Adrenal gland (tissue), 12 donors: ENCODE results near the gene DGKG. TPM values are rescaled to one million over a fixed set of nuclear protein-coding genes. Genes with fewer than 3 reads are reported as not detected.

Experiments
- DNase-seq, 7 donors: peaks; one replicate each; pipeline ENCODE4 v3.0.0-alpha.2; 2019 to 2020
- H3K27ac ChIP-seq, 5 donors: fragments of 200-600 bp; sonication (generic) in 4 of 5; 1 replicate in 3 of 5; 2 replicates in 2 of 5; pipeline versions ENCODE4 v1.5.1 to v1.8.0; 2016 to 2020; ENCODE audit warnings: mild to moderate bottlenecking in 1 of 5
- H3K27me3 ChIP-seq: fragments of 200-600 bp; 2 replicates; pipeline ENCODE4 v1.8.0; 2021
- H3K36me3 ChIP-seq, 2 donors: fragments of 200-600 bp; replicated peaks in 1 of 2; 1 replicate in 1 of 2; 2 replicates in 1 of 2; pipeline versions ENCODE4 v1.5.1 to v1.8.0; 2018 to 2022
- H3K4me1 ChIP-seq, 2 donors: fragments of 200-600 bp; replicated peaks in 1 of 2; 1 replicate in 1 of 2; 2 replicates in 1 of 2; pipeline versions ENCODE4 v1.5.1 to v1.8.0; 2018 to 2021
- H3K4me3 ChIP-seq, 4 donors: fragments of 200-600 bp; sonication (generic) in 3 of 4; one replicate each; pipeline ENCODE4 v1.5.1; 2016 to 2018
- H3K9me3 ChIP-seq, 3 donors: fragments of 200-600 bp; sonication (generic) in 1 of 3; replicated peaks in 1 of 3; 1 replicate in 2 of 3; 2 replicates in 1 of 3; pipeline versions ENCODE4 v1.5.1 to v1.8.0; 2016 to 2021
- POLR2A ChIP-seq, 2 donors: fragments of 450-650 bp; IDR thresholded peaks; one replicate each; pipeline ENCODE4 v1.6.1; 2017; ENCODE audit warnings: antibody characterized with exemption in 2 of 2, mild to moderate bottlenecking in 2 of 2, moderate library complexity in 1 of 2
- WGBS, 4 donors: extraction: QIAGEN DNeasy Blood & Tissue Kit in 2 of 4; methylation state at CpG; one replicate each; pipeline versions ENCODE4 v1.1.5 to v1.1.7; 2013 to 2017; 5-methylcytosine and 5-hydroxymethylcytosine counted together
- intact Hi-C, 2 donors: fragments of 100-400 bp; cut with DNase I; formaldehyde crosslinking; loops; one replicate each; pipeline versions ENCODE4 v1.14.1 to v1.15.0; 2022 to 2023
- polyA plus RNA-seq, 3 donors: library from polyadenylated mRNA; stranded (reverse); fragments of 200-250 nt in 2 of 3; fragments of 350-450 nt in 1 of 3; fragmentation: Illumina TruSeq in 1 of 3; extraction: RNeasy Lipid Tissue Mini Kit (QIAGEN cat#74804) in 1 of 3; gene quantifications; one replicate each; pipeline ENCODE4 v1.2.3, GENCODE V29; 2013 to 2014
- total RNA-seq, 9 donors: library from RNA; depleted of rRNA in 4 of 9; stranded (reverse); fragments of >200 nt in 4 of 9; fragments of 120-200 nt in 1 of 9; fragmentation: NEBNext Ultra II Directional in 1 of 9; extraction: Animal tissue kit (Norgen Biotek cat#: 25700) in 1 of 9; gene quantifications; one replicate each; pipeline versions ENCODE4 v1.1.0 to v1.2.4, GENCODE V29; 2013 to 2023
- TF ChIP-seq, protein P1 (sequence below), 6 experiments: fragments of 450-650 bp in 4 of 6; fragments of 200-600 bp in 2 of 6; sonication (generic) in 1 of 6; IDR thresholded peaks; 1 replicate in 5 of 6; 2 replicates in 1 of 6; pipeline versions ENCODE4 v1.5.1 to v1.8.0; 2016 to 2021; ENCODE audit warnings: antibody characterized with exemption in 6 of 6, mild to moderate bottlenecking in 2 of 6, moderate library complexity in 1 of 6
- donor health status: healthy with polysubstance abuse.
- donor health status: Bipolar disorder and iron deficiency.
- donor health status: DM: yes; HTN: yes; CAD: no.
- donor health status: DM: no; HTN: no; CAD: no.
- donor health status: DM: no; HTN: no; CAD: no.
- donor health status: DM: yes; HTN: yes; CAD: no.

The DGKG gene
- total and polyA plus RNA-seq, 12 donors: 2.9 to 43.7 (median 28.3) TPM

DNA sequence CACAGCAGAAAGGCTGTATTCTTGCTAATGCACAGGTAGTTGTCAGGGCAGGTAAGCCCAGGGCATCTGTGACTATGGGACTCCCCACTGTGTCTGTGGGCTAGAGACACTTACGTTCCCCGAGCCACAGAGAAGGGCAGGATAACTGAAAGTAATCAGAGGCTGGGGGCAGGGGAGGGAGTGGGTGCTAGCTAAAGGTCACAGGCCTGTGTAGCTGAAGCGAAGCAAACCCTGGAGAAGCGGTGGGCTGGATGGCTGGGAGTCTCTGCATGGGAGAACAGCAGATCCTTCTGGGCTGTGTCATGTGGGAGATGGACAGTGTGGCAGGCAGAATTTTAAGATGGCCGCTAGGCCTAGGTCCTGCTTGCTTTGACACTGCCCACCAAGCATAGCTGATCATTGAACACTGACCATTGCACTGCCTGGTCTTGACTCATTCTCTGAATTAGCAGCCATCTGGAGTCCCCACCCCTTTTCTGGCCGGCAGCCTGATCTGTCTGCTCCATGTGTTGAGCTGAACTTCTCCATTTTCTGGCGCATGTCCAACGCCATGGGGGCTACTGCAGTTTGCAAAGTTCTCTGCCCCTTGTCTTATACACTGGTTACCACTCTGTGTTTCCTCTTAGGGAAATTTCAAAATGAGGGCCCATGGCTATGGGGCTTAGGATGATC is 110.0 kb downstream of the DGKG start:
- H3K27me3 ChIP-seq: no peaks in the 10 kb centered on the region
- peaks cover 0 to 4% of the 10 kb centered on the region in 2 donors for H3K4me1 ChIP-seq
- H3K9me3 ChIP-seq: no peaks in the 10 kb centered on the region
- H3K4me3 ChIP-seq: no peak overlapping the region
- intact Hi-C loops: loop anchor here in 1 of 2 donors (10.0 kb wide), 1 partner anchor 283 kb away; no protein-coding TSS in a partner anchor
- no peak for TF ChIP-seq POLR2A (IDR thresholded peaks at IDR 0.05)
- TF ChIP-seq, protein P1, sequence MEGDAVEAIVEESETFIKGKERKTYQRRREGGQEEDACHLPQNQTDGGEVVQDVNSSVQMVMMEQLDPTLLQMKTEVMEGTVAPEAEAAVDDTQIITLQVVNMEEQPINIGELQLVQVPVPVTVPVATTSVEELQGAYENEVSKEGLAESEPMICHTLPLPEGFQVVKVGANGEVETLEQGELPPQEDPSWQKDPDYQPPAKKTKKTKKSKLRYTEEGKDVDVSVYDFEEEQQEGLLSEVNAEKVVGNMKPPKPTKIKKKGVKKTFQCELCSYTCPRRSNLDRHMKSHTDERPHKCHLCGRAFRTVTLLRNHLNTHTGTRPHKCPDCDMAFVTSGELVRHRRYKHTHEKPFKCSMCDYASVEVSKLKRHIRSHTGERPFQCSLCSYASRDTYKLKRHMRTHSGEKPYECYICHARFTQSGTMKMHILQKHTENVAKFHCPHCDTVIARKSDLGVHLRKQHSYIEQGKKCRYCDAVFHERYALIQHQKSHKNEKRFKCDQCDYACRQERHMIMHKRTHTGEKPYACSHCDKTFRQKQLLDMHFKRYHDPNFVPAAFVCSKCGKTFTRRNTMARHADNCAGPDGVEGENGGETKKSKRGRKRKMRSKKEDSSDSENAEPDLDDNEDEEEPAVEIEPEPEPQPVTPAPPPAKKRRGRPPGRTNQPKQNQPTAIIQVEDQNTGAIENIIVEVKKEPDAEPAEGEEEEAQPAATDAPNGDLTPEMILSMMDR (IDR thresholded peaks at IDR 0.05): no peak
- DNase-seq: peak in 3 of 7 donors; percentile 39 to 43 (median 39)
- no peak overlapping the region for H3K27ac ChIP-seq
- WGBS, 4 donors: 75 to 84% (median 79%) methylated on average over 7 to 8 of the region's 8 CpGs
- H3K36me3 ChIP-seq: no peaks in the 10 kb centered on the region

DNA sequence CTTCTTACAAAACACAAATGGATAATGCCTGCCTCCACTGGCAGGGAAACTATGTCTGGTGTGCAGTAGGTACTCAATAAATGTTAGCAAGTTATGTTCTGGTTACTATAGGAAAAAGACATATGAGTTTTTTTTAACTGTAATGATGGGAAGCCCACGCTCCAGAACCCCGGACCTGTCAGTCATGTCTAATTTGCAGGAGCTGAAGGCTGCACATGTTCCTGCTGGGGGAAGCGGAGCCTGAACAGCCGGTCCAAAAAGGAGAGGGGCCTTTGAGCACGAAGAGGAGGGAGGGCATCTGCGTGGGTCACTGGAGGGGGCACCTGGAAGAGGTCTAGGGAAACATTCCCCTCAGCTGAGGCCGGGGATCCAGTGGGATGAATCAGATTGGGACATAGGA is 113.2 kb downstream of the DGKG start:
- Histone ChIP-seq H3K4me3 (no peak overlapping the region), H3K36me3 (no peaks in the 10 kb centered on the region), H3K27me3 (no peaks in the 10 kb centered on the region), H3K9me3 (no peaks in the 10 kb centered on the region), H3K4me1 (no peaks in the 10 kb centered on the region), H3K27ac (no peak overlapping the region)
- DNase-seq: no peak
- TF ChIP-seq, protein P1 (IDR thresholded peaks at IDR 0.05): no peak
- TF ChIP-seq POLR2A (IDR thresholded peaks at IDR 0.05): no peak
- 90 to 92% (median 91%) methylated on average over 7 of the region's 7 CpGs for WGBS, 4 donors
- intact Hi-C loops: no loop called here

DNA sequence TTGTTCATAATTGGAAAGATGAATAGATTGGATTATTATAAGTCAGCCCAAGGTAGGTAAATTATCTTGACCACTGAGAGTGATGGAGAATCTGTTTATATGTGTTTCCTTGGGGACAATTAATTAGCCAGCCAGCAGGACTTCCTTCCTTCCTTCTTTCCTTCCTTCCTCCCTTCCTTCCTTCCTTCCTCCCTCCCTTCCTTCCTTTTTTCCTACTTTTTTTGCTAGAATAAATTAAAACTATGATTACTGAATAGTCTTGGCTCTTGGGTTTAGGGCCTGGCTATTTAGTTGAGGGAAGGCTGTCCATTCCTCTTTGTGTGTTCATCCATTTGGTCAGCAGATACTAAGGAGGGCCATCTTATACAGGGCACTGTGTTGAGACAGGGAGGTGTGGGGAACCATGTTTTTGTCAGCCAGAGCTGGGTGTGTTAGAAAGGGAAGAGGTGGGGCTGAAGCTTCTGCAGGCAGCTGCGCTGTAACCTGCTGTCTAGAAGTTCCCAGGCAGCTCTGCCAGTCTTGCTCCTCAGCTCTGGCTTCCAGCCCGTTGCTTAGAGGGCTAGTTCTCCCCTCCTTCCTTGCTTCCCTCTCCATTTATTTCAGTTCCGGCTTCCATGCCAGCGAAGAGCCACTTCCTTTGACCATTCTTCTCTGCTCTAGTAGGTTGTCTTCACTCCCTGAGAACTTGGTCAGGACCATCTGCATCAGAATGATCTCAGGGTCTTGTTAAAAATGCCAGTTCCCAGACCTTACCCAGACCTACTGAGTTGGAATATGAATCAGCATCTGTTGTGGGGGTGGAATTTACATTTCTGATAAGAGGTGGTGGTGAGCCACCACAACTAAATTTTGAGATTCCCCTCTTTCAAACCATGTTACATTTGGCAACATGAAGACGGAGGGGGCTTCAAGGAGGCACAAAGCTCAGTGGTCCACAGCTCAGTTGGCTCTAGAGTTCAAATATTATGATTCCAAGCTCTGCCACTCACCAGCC is 113.9 kb downstream of the DGKG start:
- 65 to 79% (median 73%) methylated on average over 5 of the region's 5 CpGs for WGBS, 4 donors
- intact Hi-C loops: no loop called here
- H3K27me3 ChIP-seq: no peaks in the 10 kb centered on the region
- peak in 2 of 7 donors; percentile 18 to 27 for DNase-seq
- H3K4me3 ChIP-seq: no peak overlapping the region
- no peaks in the 10 kb centered on the region for H3K9me3 ChIP-seq
- H3K27ac ChIP-seq: no peak overlapping the region
- H3K36me3 ChIP-seq: no peaks in the 10 kb centered on the region
- TF ChIP-seq, protein P1 (IDR thresholded peaks at IDR 0.05): no peak
- no peak for TF ChIP-seq POLR2A (IDR thresholded peaks at IDR 0.05)
- peaks cover 0 to 4% of the 10 kb centered on the region in 2 donors for H3K4me1 ChIP-seq

DNA sequence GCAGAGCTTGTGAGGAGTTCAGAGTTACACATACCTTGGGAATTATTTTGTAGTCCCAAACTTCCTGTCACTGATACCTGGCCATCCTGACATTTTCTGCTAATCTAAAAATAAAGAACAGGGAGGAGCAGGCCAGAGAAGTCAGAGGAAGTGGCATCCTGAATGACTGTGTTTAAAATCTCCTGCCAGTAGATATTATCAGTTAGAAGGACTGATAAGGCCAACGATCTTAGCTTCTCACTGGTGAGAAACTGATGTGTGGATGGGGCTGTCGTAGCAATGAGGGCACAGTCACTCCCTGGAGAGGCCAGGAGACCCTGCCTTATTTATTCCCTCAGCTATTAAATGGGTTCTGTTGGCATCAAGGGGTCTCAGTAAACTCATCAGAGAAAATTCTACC is 115.1 kb downstream of the DGKG start:
- 20 to 48% (median 30%) methylated on average over 2 of the region's 2 CpGs for WGBS, 4 donors
- peaks cover 2 to 16% of the 10 kb centered on the region in 2 donors for H3K4me1 ChIP-seq
- intact Hi-C loops: no loop called here
- H3K36me3 ChIP-seq: no peaks in the 10 kb centered on the region
- H3K9me3 ChIP-seq: no peaks in the 10 kb centered on the region
- TF ChIP-seq, protein P1 (IDR thresholded peaks at IDR 0.05): no peak
- TF ChIP-seq POLR2A (IDR thresholded peaks at IDR 0.05): no peak
- no peak overlapping the region for H3K4me3 ChIP-seq
- H3K27me3 ChIP-seq: no peaks in the 10 kb centered on the region
- H3K27ac ChIP-seq: peak overlapping the region in 1 of 5 donors; percentile 4
- DNase-seq: no peak
